GM19193 (cell line): Measurements from ENCODE around the gene ADGRG6.

Experiments
- POLR2A ChIP-seq: IDR thresholded peaks from 4 replicates; pipeline ENCODE4 v1.6.1; 2011; ENCODE audit not compliant: insufficient read depth, insufficient read length; ENCODE audit errors: extremely low read depth

Gene ADGRG6

DNA sequence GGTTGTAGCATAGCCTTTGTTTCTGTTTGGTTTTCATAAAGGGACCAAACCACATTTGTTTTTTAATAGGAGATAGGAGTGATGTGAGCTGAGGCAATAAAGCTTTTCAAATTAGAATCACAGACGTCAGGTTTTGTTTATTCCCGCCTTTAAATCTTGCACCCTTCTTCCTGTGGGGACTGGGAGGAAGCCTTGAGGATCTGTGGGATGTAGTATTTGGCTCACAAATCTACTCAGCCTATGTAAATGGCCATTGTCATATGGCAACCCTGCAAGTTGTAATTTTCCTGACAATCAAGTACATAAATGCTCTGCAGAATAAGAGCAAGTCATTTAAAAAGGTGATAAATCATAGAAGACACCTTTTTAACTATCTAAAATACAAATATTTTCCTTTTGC lies 110.4 kb downstream of the ADGRG6 start:
- TF ChIP-seq POLR2A: no peak

DNA sequence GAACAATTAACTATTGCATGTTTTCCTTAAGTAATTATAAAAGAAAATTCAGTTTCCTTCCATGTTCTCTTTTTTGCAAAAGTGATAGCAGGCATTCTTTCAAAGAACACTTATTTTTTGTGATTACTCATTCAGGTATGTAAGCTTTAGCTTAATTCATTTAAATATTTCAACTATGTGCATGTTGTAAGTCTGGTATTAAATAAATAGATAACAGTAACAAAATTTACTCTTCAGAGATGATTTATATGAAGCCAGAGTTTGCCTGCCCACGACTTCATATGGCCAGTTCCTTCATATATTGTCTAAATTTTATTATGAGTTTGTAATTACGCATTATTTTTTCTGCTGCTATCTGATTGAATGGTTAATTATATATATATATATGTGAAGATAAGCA lies 110.9 kb downstream of the ADGRG6 start:
- no peak for TF ChIP-seq POLR2A

DNA sequence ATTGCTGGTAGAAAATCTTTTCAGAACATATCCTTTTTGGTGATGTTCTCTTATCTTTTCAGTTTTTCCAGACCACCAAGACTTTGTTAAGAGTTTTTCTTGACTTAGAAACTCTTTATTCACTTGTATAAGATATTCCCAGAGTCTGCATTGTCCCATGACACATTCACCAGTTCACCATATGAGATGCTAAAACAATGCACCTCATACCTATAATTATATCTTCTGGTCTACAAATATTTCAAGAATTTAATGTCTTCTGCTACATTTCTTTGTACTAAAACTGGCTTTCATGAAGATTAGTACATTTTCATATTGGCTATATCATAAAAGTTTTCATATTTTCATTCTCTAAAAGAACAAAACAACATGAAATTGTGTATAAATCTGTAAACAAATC lies 111.3 kb downstream of the ADGRG6 start:
- no peak for TF ChIP-seq POLR2A

DNA sequence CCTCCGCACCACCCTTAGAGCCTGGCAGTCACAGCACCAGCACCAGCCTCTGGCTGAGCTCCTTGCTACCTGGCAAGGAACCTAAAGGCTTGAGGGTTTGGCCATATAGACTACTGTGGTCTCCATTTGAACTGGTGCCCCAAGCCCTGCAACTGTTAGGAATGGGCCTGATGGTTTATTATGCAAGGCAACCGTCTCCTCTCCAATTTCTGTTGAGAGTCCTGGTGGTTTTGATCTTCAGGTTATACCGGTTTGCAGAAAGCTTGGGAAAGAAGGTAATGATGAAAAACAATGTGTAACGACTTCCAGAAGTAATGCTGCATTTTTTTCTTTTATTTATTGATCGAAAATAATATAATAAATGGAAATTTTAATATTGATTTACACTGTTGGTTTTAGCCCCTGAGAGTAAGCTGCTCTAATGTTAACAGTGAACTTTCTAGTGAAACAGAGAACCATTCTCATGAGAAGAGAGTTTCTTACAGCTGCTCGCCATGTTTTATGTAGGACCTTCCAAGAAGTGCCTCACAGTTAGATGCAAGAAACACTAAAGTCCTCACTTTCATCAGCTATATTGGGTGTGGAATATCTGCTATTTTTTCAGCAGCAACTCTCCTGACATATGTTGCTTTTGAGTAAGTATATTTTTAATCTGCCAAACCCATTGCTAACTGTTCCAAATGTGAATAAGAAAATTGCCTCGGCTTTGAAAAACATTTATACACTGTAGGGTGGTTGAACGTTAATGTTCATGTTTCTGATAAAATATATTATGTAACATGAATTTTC lies 112.8 kb downstream of the ADGRG6 start:
- no peak for TF ChIP-seq POLR2A

DNA sequence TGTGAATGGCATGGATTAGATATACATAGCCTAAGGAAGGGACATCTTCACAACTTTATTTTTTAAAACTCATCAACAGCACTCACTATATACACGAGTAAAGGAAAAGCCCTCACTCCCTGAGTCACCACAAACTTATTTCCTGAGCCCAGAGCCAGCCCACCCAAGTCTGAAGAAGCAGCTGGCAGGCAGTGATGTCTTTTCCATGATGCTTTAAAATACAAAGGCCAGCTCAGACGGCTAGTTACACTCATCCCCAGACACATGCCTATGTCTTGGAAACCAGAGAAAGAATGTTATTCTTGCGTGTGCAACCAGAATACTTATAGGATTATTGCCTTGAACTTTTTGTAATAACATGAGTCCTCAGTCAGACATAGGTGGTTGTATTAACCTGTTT lies 114.4 kb downstream of the ADGRG6 start:
- TF ChIP-seq POLR2A: no peak

DNA sequence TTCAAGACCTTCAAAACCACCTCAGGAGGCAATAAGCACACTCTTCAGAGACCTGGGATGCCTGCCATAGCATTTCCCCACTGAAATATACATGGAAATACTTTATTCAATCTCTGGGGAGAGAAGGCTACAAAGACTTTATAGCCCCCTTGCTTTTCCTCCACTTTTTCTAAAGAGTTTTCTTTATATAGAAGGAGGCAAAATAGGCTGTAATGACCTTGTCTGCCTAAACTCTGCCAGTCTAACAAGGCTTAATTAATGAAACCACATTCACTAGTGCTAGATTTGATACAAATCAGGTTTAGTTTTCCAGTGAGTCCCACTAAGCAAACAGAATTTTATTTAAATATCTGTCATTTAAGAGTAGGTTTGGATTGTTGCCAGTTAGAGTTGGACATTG lies 114.9 kb downstream of the ADGRG6 start:
- no peak for TF ChIP-seq POLR2A

DNA sequence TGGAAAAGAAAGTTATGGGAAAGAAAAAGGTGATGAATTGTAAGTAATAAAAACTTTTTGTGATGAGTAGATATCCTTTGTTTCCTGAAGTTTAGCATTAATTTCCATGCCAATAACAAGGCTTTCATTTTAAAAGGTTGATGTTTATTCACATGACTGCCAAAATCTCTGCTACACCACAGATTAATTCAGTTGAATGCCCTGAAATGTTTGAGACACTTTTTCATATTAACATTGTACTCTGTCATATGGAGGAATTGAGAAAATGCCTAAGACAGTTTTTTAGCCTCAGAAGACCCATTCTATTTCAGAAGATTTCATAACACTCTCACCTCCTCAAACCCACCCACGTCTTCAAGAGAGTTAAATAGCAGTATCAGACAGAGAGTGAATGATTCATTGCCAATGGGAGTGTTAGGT lies 115.5 kb downstream of the ADGRG6 start:
- no peak for TF ChIP-seq POLR2A

DNA sequence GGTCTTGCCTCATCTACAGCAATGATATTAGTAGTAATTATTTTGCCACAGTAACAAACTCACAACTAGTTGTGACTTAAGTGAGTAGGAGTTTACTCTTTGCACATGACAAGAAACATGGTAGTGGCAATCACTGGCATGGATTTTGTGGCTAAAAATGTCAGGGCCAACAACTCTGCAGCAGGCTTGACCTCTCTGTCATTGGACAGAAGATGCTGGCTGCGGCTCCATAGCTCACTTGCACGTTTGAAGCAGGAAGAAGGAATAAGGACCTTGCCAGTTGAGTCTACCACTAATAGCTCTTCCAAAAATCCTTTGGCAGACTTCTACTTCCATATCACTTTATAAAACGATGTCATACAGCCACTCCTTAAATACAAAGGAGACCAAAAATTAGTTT lies 117.3 kb downstream of the ADGRG6 start:
- no peak for TF ChIP-seq POLR2A

DNA sequence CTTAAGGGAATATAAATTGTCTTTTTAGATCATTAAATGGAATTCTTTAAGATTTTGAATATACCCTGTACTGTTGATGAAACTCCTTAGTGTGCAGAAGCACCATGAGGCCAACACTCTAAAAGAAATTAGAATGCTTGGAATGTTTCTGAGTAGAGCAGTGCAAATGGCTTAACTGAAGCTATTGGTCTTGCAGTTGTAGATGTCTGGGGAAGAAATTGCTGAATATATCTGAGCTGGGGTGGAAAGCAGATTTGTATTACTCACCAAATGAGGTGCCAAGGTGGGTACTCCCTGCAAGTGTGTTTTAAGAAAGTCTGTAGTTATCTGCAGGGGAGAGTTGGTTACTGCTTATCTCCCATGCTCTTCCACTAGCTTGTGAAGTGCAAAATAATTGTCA lies 119.0 kb downstream of the ADGRG6 start:
- TF ChIP-seq POLR2A: no peak

DNA sequence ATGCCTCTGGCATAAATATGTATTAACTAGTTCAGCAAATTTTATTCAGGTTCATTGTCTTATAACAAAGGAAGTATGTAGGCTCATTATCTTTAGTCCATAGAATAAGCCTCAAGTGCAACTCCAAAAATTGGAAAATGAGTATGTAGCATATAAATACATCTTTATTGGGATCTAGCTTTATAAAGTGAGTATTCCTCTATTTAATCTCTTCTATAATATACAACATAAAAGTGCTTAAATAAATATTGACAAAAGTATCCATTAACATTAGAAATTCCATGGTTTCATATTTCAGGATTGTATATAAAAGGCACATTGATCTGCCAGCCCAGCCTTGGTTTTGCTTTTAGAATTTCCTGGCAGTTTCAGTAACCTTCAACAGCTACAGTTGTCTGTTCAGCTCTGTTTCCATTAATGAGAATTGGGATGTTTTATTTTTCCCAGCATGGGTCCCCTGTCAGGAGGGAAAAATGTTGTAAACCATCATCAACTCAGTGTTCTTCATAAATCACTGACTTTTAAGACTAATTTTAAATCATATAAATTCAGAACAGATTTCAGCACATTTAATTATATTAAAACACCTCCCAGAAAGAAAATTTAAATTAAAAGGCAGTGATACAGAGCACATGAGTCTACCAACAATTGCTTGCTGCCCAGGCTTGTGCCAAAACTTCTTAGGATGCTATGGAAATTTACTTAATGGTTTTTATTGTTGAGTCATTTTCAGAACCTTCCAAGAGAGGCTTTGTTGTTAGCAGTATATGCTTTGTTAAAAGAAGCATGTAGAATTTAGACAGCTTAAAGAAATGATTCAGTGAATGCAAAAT lies 119.7 kb downstream of the ADGRG6 start:
- TF ChIP-seq POLR2A: no peak

DNA sequence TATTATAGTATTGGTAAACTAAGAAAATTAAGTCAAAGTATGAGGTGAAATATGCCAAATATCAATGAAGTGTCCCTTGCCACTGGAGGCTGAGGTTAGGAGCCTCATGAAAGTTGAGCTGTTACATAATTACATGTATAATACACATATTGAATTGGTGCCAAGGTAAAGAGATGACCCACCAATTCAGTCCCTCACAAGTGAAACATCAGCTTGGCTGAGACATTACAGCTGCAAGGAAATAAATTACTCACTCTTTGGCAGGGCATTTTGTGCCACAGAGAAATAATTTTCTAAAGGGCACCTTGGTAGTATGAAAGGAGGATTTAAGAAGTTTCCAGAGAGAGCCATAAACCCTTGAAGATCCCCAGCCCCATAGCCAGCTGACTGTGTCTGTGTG lies 127.4 kb downstream of the ADGRG6 start:
- TF ChIP-seq POLR2A: no peak

DNA sequence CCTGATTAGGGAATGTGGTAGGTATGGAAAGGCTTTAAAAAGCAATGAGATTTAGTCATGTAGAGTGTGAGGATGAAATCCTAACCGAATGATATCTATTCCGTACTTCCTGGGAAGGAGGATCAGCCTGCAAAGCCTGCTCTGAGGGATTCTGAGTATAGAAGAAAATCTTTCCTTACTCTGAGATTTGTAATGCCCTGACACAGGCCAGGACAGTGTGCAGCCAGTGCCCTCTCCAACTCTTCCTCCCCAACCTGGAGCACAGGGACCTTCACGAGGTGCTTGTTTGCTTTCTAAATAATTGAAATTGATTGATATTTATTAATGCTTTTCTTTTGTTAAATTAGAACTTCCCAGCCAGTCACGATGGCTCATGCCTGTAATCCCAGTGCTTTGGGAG lies 131.6 kb downstream of the ADGRG6 start:
- TF ChIP-seq POLR2A: no peak

DNA sequence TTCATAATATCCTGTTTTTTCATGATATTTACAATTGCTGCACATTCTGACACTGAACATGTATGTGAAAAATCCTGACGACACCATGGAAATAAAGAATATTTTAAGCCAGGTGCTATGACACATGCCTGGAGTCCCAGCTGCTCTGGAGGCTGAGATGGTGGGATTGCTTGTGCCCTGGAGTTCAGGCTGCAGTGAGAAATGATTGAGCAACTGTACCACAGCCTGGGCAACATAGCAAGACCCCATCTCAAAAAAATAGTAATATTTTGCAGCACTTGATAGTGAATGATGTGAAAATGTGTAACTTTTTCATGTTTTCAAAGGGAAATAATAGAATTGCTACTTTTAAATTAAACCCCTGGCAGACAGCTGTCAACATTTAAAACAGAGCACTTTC lies 137.1 kb downstream of the ADGRG6 start:
- no peak for TF ChIP-seq POLR2A

DNA sequence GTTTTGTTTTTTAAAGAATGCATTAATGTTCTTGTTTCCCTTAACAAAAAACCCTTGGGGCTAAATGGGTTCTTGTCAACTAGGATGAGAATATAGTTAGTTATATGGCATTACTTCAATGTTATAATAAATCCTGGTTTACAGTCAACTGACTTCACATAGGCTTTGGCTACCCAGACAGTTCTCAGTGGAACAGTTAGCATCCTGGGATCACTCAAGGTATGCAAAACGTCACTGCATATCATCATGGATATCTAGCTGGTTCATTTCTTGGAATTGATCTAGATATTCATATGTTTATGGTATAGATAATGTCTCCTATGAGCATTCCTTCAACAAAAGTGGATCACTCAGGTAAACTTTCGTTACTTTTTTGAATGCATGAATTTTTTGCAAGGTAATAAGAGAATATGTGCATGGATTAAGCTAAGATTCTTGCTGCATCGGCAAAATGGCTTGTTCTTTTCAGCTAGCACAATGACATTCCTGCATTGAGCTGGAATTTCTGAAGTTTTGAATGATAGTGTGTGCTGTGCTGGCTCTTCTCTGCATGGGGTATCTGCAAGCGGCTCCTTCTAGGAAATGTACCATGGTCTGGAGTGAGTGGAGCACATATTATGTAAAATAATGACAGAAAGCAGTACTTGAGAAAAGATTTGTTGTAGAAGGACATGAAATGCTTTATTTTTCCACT lies 138.9 kb downstream of the ADGRG6 start:
- TF ChIP-seq POLR2A: no peak

DNA sequence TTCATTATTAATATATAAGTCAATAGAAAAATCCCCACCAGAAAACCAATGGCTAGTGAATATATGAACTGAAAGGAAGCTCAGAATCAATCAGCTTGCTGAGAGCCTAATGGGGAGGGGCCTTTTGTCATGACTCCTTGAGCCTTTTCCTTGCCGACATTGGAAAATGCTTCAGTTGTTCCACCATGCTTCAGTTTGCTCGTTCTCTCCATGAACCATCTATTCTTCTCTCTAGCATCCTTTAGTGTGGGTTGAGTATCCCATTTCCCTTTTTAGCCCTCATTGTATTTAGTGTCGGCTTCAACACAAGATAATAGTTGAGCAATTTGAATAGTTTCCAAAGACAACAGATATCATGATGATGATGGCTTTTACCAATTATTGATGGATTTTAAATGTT lies 139.9 kb downstream of the ADGRG6 start:
- no peak for TF ChIP-seq POLR2A

DNA sequence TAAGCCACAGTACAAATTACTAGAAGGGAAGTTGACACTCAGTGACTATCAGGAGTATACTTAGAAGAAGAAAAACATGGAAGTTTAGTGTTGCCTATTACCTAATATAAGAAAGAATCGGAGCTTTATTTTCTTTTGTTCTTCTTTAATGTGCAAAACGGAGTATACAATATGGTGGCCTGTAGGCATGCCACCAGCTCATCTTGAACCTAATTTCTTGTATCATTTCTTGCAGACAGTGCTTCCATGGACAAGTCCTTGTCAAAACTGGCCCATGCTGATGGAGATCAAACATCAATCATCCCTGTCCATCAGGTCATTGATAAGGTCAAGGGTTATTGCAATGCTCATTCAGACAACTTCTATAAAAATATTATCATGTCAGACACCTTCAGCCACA lies 141.3 kb downstream of the ADGRG6 start:
- no peak for TF ChIP-seq POLR2A

DNA sequence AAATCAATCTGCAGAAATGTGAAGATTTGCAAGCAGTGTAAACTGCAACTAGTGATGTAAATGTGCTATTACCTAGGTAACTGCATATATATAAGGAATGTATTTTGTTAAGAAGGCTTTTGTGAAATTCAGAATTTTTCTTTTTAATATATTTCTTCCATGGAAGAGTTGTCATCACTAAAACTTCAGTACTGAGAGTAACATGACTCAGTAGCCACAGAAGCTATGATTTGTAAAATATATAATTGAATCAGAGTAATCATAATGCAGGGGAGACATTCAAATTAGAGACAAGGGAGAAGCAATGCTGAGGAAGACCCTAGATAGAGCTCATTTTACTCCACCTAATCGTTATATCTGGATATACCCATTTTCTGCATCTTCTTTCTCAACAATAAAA lies 141.7 kb downstream of the ADGRG6 start:
- no peak for TF ChIP-seq POLR2A

DNA sequence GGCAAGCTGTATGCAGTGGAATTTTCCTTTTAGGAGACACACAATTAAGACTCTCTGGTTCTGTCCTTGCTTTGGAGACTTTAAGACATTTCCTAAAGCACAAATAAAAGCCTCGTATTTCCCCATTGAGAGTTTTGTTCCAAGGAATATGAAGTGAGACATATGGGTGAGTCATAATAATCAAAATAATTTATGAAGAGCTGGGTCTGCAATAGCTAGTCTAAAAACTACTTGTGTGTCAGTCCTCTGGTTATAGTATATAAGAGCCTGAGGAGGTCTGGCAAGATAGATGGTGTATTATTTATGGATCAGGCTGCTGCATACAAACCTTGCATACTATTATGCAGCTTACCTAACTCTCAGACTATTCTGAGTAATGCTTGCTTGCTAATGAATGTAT lies 142.6 kb downstream of the ADGRG6 start:
- no peak for TF ChIP-seq POLR2A
